Left cardiac atrium (tissue), 4 donors: ENCODE results near the gene FAM90A26. TPM values are rescaled to one million over a fixed set of nuclear protein-coding genes. Genes with fewer than 3 reads are reported as not detected.
"Not testable (repeated sequence)": the region's sequence is repeated elsewhere in the genome, so short reads cannot be mapped to it uniquely, and the experiment has no call there.

Experiments used
- ATAC-seq, 2 donors: fragments of 200-7000 bp; cut with Tn5 transposase; one replicate each; pipeline ENCODE4 v1.9.1; 2020; ENCODE audit warnings: mild to moderate bottlenecking in 2 of 2, moderate library complexity in 2 of 2
- DNase-seq: peaks from one replicate; pipeline ENCODE4 v3.0.0-alpha.2; 2020
- intact Hi-C, 2 donors: fragments of 100-400 bp; cut with DNase I; formaldehyde crosslinking; loops; one replicate each; pipeline versions ENCODE4 v1.14.1 to v1.15.1; 2022 to 2023
- total RNA-seq, 2 donors: library from RNA; stranded (reverse); fragmentation: NEBNext Ultra II Directional; extraction: Animal tissue kit (Norgen Biotek cat#: 25700); gene quantifications; one replicate each; pipeline ENCODE4 v1.2.1, GENCODE V29; 2021
- donor health status: DM: no; HTN: yes; CAD: no.
- donor health status: DM: no; HTN: yes; CAD: no; lungs with severe emphysema.
- donor health status: DM: yes; HTN: yes; CAD: no.
- donor health status: Dilated cardiomyopathy.

Gene FAM90A26
- total RNA-seq, 2 donors from 2014 or later = not detected

GRCh38 chr4:9153571-9154157, 16.5 kb upstream of the FAM90A26 start:
- peak; percentile 27 for DNase-seq
- ATAC-seq, intact Hi-C loops: not testable (repeated sequence)

GRCh38 chr4:9155101-9155886, 14.9 kb upstream of the FAM90A26 start:
- not testable (repeated sequence) for DNase-seq, ATAC-seq

GRCh38 chr4:9158392-9158791, 11.8 kb upstream of the FAM90A26 start:
- ATAC-seq, intact Hi-C loops, DNase-seq: not testable (repeated sequence)

More at GRCh38 chr4:9155101-9155886, 14.9 kb upstream of the FAM90A26 start:
- intact Hi-C loops = not testable (repeated sequence)

- ATAC-seq, intact Hi-C loops, DNase-seq: not testable (repeated sequence)
Measured at GRCh38 chr4:9160046-9160445, 10.2 kb upstream of the FAM90A26 start.

- DNase-seq, intact Hi-C loops, ATAC-seq: not testable (repeated sequence)
Measured at GRCh38 chr4:9165990-9166389, 4.2 kb upstream of the FAM90A26 start.

- ATAC-seq, intact Hi-C loops, DNase-seq: not testable (repeated sequence)
Measured at GRCh38 chr4:9210357-9210756, 40.1 kb downstream of the FAM90A26 start, which contains the start of gene USP17L10. Gene USP17L10, plus strand, starts transcription at chr4:9210657. Its CDS starts 0 bp downstream, at chr4:9210657.

GRCh38 chr4:9214701-9215100, 44.5 kb downstream of the FAM90A26 start:
- intact Hi-C loops, ATAC-seq: not testable (repeated sequence)
- peak; percentile 0 for DNase-seq

- ATAC-seq, DNase-seq, intact Hi-C loops: not testable (repeated sequence)
Measured at GRCh38 chr4:9215105-9215504, 44.9 kb downstream of the FAM90A26 start, which contains the start of gene USP17L11. Gene USP17L11, plus strand, starts transcription at chr4:9215405. Its CDS starts 0 bp downstream, at chr4:9215405.

GRCh38 chr4:9219852-9220251, 49.6 kb downstream of the FAM90A26 start, which contains the start of gene USP17L12:
Gene USP17L12, plus strand, starts transcription at chr4:9220152. Its CDS starts 0 bp downstream, at chr4:9220152.
- DNase-seq, intact Hi-C loops, ATAC-seq: not testable (repeated sequence)

- intact Hi-C loops, DNase-seq: not testable (repeated sequence)
Measured at GRCh38 chr4:9224596-9224995, 54.4 kb downstream of the FAM90A26 start, which contains the start of gene USP17L13. Gene USP17L13, plus strand, starts transcription at chr4:9224896. Its CDS starts 0 bp downstream, at chr4:9224896.

More at GRCh38 chr4:9224596-9224995, 54.4 kb downstream of the FAM90A26 start, which contains the start of gene USP17L13:
- not testable (repeated sequence) for ATAC-seq

Other genes starting within 250 kb of the FAM90A26 start
- not detected for gene USP17L10, start 40.2 kb downstream of the FAM90A26 start, total RNA-seq
- not detected for gene USP17L11, start 45.0 kb downstream of the FAM90A26 start, total RNA-seq
- not detected for gene USP17L12, start 49.7 kb downstream of the FAM90A26 start, total RNA-seq
- not detected for gene USP17L13, start 54.5 kb downstream of the FAM90A26 start, total RNA-seq
- gene USP17L15, start 64.0 kb downstream of the FAM90A26 start, total RNA-seq = not detected
- not detected for gene USP17L17, start 73.5 kb downstream of the FAM90A26 start, total RNA-seq
- not detected for gene USP17L18, start 78.2 kb downstream of the FAM90A26 start, total RNA-seq
- not detected for gene USP17L19, start 83.0 kb downstream of the FAM90A26 start, total RNA-seq
- gene USP17L20, start 87.7 kb downstream of the FAM90A26 start, total RNA-seq = not detected
- gene USP17L21, start 92.5 kb downstream of the FAM90A26 start, total RNA-seq = not detected
- not detected for gene USP17L22, start 97.2 kb downstream of the FAM90A26 start, total RNA-seq
- gene USP17L24, start 154.8 kb downstream of the FAM90A26 start, total RNA-seq = not detected
- gene USP17L25, start 159.5 kb downstream of the FAM90A26 start, total RNA-seq = not detected
- not detected for gene USP17L26, start 164.2 kb downstream of the FAM90A26 start, total RNA-seq
- gene USP17L5, start 169.0 kb downstream of the FAM90A26 start, total RNA-seq = not detected
- gene USP17L27, start 173.7 kb downstream of the FAM90A26 start, total RNA-seq = not detected
- not detected for gene USP17L28, start 178.5 kb downstream of the FAM90A26 start, total RNA-seq
- not detected for gene USP17L29, start 183.2 kb downstream of the FAM90A26 start, total RNA-seq
- not detected for gene USP17L30, start 192.7 kb downstream of the FAM90A26 start, total RNA-seq